Stimulated activated CD4-positive, alpha-beta T cell treated with anti-CD3 and anti-CD28 coated beads, TNF-alpha, amount 100 ng/mL, for 24 hours (primary cell): Measurements from ENCODE around the gene GALK2.

ENCODE experiments used
- DNase-seq, 3 experiments: peaks; one replicate each; pipeline ENCODE4 v3.0.0-alpha.2; 2020; ENCODE audit warnings: low read depth in 3 of 3

Gene GALK2

GRCh38 chr15:49169880-49170597 is at the start of gene GALK2:
Gene GALK2, plus strand, starts transcription at chr15:49170247. Its CDS starts 76 bp downstream, at chr15:49170323.
- peak; percentile 52 to 82 (median 66) for DNase-seq

- DNase-seq: no peak
Observed at GRCh38 chr15:49120832-49121231, 49.2 kb upstream of the GALK2 start.

DNA sequence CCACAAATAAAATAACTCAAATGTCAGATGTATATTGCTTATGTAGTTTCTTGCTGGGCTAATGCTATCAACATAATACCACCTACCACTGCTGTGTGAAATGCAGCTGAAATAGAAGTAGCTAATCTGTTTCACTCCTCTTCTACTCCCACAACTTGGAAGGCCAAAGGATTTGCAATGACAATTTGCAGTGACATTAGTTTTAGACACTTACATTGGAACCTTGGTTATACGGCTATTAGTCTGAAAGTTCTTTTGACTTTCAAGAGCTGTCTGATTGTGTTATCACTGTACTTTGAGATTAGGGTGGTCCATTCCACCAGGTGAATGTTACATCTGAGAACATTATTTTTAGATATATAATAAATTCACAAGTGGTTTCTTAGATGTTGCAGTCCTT is 48.1 kb upstream of the GALK2 start:
- DNase-seq: no peak

- no peak for DNase-seq
Observed at GRCh38 chr15:49122541-49123062, 47.4 kb upstream of the GALK2 start.

GRCh38 chr15:49124371-49124770 is 45.7 kb upstream of the GALK2 start:
- DNase-seq: no peak

DNA sequence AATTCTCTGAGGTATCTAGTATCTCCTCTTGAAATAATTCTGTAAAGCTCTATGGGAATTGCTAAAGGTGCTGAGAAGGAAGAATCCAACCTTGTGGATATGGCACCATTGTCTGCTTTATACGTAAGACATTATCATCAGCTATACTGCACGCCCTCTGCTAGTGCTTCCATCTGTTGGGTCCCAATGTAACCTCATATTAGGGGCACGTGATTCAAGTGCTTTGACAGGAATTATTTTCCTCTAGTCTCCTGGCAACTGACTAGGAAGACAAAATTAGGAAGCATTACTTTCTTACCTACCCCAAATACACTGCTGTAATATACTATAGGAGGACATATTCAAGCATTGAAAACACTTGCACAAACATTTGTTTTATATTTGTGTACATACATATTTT is 38.6 kb upstream of the GALK2 start:
- no peak for DNase-seq

DNA sequence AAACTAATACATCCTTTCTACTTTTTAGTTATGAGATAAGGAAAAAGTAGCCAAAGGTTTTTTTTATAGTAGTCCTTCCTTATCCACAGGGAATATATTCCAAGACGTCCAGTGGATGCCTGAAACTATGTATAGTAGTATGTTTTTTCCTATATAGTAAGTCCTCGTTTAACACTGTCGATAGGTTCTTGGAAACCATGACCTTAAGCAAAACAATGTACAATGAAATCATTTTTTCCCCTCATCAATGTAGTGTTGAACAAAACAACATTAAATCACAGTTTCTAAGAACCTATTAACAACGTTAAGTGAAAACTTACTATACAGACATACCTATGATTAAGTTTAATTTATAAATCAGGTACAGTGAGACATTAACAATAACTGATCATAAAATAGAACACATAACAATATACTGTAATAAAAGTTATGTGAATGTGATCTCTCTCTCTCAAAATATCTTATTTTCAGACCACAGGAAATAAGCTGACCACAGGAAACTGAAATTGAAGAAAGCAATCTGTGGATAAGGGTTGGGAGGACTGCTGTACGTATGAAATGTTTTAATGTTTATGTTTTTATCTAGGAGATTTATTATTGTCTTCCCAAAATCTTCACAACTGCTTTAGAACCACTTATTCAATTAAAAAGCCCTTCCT is 35.2 kb upstream of the GALK2 start:
- DNase-seq: no peak

- DNase-seq: no peak
Observed at GRCh38 chr15:49135342-49135857, 34.6 kb upstream of the GALK2 start.

DNA sequence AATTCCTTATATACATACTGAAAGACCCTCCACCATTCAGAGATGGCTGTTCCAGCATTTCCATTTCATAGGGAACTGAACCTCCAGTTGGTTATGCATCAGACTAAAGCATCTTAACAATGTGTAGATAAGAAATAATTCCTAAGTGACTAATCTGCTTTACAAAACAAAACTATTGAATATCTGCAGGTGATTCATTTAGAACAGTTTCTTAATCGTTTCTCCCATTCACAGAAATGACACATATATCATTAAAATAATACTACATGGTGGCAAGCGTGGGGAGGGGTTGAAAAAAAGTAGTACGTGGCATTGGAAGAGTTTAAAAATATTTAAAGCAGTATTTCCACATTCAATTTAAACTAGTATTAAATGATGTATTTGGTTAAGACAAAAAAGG is 34.1 kb upstream of the GALK2 start:
- DNase-seq: no peak

GRCh38 chr15:49137861-49138260 is 32.2 kb upstream of the GALK2 start:
- no peak for DNase-seq

DNA sequence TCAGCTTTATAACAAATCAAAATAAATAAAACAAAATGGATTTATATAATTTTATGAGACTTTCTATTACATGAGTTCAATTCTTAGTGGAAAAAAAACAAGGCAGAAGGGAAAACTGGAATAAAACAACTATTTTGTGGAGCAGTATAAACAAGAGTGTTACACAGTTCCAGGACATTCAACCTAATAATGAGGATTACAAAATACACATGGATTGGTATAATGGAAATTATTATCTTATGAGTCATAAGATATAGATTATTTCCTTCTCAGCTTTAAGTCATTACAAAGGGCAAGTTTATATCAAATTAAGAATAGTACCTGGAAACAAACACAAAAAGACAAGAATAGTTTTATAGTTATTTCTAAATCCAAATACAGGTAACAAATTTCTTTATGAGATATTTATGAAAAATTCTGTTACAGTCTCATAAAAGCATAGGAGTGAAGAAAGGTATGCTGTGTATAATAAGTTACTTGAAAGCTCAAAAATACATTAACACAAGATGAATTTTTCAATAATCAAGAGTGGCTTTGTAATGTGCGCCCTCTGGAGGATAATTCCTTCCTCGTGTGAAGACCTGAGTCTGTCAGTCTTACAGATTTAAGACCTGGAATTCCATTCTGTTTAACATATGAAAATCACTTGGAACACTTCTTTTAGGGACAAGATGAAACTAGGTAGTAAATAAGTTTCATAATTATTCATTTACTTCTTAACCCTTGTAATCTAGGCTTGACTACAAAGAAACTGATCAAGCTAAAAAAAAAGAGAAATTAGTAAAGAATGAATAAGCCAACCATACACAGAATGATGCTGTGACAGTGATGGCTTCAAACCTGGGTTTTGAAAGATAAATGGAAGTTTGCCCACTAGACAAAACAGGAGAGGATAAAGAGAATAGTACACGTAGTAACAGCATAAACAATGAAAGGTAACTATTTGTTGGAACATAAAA is 24.1 kb upstream of the GALK2 start:
- DNase-seq: no peak

DNA sequence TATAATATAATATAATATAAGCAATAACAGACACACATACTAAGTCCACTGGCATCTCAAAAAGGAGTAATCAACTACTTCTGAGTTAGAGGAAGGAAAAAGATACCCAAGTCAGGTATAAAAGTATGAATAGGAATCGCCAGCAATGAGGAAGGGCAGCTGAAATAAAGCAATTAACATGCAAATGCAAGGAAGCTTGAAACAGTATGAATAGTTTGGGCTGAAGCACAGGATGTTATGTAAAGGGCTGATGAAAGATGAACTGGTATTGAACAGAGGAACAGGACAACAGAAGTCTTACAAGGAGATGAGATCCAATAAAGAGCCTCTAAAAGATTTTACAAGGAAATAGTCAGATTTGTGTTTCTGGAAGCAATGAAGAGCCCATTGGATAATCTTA is 21.7 kb upstream of the GALK2 start:
- DNase-seq: no peak

DNA sequence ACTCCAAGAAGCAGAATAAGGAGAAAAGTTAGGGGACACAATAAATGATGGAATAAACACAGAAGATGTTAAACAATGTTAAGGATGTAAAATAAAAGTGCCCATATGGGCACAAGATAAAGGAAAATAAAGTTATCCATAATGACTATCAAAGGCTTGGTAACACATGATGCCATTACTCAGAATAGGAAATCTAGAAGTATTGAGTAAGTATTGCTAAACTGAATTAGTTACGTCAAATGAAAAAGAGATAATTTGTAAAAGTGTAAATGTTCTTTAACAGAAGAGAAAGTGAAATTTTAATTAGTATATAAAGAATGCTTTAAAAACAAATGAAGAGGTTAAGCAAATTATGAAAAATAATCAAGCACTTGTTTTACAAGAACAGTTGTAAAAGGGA is 21.3 kb upstream of the GALK2 start:
- DNase-seq: no peak

GRCh38 chr15:49151831-49152230 is 18.2 kb upstream of the GALK2 start:
- no peak for DNase-seq

DNA sequence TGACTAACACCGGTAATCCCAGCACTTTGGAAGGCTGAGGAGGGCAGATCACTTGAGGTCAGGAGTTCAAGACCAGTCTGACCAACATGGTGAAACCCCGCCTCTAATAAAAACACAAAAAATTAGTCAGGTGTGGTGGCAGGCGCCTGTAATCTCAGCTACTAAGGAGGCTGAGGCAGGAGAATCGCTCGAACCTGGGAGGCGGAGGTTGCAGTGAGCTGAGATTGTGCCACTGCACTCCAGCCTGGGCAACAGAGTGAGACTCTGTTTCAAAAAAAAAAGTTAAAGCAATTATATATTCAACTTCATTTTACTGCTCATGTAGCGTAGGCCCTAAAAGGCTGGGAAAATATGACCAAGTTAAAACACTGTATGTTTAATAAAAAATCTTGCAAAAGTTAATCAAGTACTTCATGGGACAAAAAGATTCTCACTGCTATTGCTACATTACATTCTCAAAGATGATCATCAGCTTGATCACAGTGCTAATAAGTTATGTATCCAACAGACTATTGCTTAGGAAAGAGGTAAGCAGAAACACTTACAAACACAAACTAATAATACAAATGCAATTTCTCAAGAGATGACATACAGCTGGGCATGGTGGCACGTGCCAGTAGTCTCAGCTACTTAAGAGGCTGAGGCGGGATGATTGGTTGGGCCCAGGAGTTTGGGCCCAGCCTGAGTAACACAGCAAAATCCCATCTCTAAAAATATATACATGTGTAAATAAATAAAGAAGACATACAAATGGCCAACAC is 17.3 kb upstream of the GALK2 start:
- DNase-seq: no peak

DNA sequence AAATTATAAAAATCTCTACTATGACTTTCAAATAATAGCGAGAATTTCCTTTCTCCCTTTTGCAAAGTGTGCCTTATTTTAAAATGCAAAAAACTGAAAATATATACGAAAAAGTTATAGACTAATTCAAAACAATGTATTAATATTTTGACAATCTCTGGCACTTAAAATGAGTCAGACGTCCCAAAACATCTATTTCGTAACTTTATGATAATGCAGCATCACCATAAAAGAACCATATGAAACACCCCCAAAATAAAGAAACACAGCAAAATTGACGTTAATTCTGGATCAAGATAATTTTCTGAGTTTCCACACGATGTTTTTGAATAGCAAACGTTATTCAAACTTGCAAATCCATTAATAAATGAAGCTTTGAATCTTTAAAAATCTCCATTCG is 15.7 kb upstream of the GALK2 start:
- DNase-seq: no peak

GRCh38 chr15:49154799-49155109 is 15.3 kb upstream of the GALK2 start:
- no peak for DNase-seq

DNA sequence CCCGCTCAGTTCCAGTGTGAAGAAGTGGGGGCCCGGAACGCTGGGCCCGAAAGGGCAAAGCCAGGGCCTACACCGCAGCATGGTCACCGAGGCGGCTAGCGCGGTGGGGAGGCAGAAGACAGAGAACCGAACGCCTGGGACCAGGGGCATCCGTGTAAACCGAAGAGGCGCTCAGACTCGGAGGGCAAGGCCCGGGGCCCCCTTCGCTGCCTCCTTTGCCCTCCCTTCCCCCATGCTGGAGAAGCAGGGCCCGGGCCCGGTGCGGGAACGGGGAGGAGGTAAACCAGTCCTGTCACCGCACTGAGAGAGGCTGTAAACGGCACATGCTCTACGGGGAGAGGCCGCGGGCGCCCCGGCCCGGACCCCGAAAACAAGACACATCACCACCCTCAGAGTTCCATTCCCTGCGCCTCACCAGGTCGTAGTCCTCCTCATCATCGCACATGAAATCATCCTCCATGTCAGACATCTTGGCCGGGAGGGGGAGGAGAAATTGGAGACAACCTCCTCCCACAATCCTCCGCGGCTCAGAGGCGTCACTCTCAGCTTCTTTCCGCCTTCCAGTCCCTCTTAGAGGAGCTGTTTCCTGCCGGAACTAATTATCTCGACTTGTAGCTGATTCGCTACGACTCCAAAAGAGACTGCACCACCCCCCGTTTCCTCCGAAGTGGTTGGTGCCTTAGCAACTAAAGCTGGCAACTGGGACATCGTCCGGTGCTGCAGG is 14.8 kb upstream of the GALK2 start, which contains the start of gene COPS2:
Gene COPS2, minus strand, starts transcription at position 490 of the 724 bp plus-strand sequence. Its CDS starts 21 bp downstream, at position 469.
- peak; percentile 86 to 88 (median 88) for DNase-seq

- DNase-seq: no peak
Observed at GRCh38 chr15:49155834-49156627, 14.0 kb upstream of the GALK2 start.

GRCh38 chr15:49163678-49164077 is 6.4 kb upstream of the GALK2 start:
- no peak for DNase-seq
